Ovary (tissue), 3 donors: ENCODE data around the gene BABAM2.
"Not testable (repeated sequence)": the region's sequence is repeated elsewhere in the genome, so short reads cannot be mapped to it uniquely, and the experiment has no call there.

ENCODE experiments used
- EP300 ChIP-seq: sonication (generic); formaldehyde crosslinking; IDR thresholded peaks from one replicate; pipeline ENCODE4 v1.6.1; 2017; ENCODE audit warnings: antibody characterized with exemption
- POLR2A ChIP-seq: fragments of 450-650 bp; IDR thresholded peaks from one replicate; pipeline ENCODE4 v1.6.1; 2017; ENCODE audit warnings: antibody characterized with exemption, mild to moderate bottlenecking, moderate library complexity
- TF ChIP-seq, protein P1 (sequence below), 3 donors: fragments of 450-650 bp in 2 of 3; fragments of 200-600 bp in 1 of 3; IDR thresholded peaks; one replicate each; pipeline versions ENCODE4 v1.5.1 to v1.8.0; 2016 to 2022; ENCODE audit warnings: antibody characterized with exemption in 3 of 3, mild to moderate bottlenecking in 1 of 3
- donor health status: DM: no; HTN: no; CAD: no.

DNA sequence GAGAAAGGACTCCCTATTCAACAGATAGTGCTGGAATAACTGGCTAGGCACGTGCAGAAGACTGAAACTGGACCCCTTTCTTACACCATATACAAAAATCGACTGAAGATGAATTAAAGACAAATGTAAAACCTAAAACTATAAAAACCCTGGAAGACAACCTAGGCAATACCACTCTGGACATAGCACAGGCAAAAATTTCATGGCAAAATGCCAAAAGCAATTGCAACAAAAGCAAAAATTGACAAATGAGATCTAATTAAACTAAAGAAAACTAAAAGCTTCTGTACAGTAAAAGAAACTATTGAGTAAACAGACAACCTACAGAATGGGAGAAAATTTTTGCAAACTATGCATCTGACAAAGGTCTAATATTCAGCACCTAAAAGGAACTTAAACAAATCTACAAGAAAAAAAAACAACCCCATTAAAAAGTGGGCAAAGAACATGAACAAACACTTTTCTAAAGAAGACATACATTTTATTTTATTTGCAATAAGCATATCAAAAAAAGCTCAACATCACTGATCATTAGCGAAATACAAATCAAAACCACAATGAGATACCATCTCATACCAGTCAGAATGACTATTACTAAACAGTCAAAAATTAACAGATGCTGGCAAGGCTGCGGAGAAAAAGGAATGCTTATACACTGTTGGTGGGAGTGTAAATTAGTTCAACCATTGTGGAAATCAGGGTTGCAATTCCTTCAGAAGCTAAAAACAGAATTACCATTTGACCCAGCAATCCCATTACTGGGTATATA, 8.5 kb upstream of the BABAM2 start:
- TF ChIP-seq, protein P1, sequence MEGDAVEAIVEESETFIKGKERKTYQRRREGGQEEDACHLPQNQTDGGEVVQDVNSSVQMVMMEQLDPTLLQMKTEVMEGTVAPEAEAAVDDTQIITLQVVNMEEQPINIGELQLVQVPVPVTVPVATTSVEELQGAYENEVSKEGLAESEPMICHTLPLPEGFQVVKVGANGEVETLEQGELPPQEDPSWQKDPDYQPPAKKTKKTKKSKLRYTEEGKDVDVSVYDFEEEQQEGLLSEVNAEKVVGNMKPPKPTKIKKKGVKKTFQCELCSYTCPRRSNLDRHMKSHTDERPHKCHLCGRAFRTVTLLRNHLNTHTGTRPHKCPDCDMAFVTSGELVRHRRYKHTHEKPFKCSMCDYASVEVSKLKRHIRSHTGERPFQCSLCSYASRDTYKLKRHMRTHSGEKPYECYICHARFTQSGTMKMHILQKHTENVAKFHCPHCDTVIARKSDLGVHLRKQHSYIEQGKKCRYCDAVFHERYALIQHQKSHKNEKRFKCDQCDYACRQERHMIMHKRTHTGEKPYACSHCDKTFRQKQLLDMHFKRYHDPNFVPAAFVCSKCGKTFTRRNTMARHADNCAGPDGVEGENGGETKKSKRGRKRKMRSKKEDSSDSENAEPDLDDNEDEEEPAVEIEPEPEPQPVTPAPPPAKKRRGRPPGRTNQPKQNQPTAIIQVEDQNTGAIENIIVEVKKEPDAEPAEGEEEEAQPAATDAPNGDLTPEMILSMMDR (IDR thresholded peaks at IDR 0.05) = not testable (repeated sequence)
- not testable (repeated sequence) for TF ChIP-seq EP300, POLR2A
